HG02970 (cell line): ENCODE measurements around the gene NDFIP2.
"Not testable (repeated sequence)": the region's sequence is repeated elsewhere in the genome, so short reads cannot be mapped to it uniquely, and the experiment has no call there.

ENCODE experiments used
- ATAC-seq: cut with Tn5 transposase; IDR thresholded peaks from one replicate; pipeline ENCODE4 v1.9.1; 2021; ENCODE audit warnings: mild to moderate bottlenecking, moderate library complexity, moderate number of reproducible peaks; ENCODE audit not compliant: unreplicated experiment, low FRiP score

The NDFIP2 gene

DNA sequence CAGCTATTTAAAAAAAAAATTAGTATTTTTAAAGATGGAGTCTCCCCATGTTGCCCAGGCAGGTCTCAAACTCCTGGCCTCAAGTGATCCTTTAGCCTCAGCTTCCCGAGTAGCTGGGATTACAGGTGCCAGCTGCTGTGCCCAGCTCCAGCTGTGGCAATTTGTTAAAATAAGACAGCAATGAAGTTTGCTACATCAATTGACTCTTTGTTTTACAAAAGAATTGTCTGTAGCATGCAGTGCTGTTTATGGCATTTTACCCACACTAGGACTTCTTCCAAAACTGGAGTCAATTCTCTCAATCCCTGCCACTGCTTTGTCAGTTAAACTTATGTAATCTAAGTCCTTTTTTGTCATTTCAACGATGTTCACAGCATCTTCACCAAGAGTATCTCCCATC lies 49.3 kb downstream of the NDFIP2 start:
- no peak for ATAC-seq

DNA sequence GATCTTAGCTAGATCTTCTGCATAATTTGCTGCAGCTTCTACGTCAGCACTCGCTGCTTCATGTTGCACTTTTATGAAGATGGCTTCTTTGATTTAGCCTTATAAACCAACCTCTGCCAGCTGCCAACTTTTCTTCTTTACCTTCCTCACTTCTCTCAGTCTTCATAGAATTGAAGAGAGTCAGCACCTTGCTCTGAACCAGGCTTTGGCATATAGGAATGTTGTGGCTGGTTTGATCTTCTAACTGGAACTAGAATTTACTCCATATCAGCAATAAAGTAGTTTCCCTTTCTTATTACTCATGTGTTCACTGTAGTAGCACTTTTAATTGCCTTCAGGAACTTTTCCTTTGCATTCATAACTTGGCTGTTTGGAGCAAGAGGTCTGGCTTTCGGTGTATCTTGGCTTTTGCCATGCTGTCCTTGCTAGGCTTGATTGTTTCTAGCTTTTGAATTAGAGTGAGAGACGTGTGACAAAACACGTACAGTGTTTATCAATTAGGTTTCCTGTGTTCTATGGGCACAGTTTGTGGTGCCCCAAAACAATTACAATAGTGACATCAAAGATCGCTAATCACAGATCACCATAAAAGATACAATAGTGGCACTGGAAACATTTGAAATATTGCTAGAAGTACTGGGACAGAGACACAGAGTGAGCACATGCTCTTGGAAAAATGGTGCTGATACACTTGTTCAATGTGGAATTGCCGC lies 50.7 kb downstream of the NDFIP2 start:
- no peak for ATAC-seq

DNA sequence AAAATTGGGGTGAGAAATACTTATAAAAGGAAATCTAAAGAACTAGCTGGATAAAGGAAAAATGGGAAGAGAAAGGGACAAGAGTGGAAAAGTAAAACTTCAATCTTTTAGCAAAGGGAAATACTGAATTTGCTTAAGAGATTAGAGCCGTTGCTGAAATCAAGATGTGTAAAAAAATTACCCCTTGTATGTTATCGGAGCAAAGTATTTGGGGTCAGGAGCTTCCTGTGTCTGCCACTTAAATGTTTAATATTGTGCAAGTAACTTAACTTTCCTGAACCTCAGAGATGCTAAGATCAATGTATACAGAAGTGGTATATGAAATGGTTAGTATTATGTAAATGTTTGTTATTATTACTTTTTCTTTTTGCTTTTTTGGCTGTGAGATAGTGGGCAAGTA lies 51.6 kb downstream of the NDFIP2 start:
- no peak for ATAC-seq

DNA sequence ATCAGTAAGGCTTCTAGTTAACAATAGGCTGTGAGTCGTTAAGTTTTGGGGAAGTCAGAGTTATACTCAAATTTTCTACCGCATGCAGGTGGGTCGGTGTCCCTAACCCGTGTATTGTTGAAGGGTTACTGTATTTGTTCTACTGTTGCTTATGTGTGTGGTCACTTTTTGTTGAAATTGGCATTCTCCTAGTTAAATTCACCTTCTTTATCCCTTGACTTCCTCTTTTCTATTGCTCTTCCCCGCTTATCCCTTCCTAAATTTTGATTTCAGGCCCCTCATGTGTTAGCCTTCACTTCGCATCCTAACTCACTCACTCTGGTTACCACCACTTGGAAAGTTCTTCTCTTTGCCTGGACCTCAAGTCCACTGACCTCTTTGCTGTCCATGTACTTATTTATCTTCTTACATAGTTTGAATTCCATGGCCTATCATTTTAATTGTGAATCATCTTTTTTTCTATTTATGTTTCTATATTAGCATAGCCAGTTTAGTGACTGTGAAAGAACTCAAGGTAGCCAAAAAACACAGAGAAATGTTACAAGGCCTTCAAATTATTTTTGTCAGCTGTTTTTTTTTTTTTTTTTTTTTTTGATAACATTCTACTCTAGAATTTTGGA lies 52.9 kb downstream of the NDFIP2 start:
- ATAC-seq = no peak

DNA sequence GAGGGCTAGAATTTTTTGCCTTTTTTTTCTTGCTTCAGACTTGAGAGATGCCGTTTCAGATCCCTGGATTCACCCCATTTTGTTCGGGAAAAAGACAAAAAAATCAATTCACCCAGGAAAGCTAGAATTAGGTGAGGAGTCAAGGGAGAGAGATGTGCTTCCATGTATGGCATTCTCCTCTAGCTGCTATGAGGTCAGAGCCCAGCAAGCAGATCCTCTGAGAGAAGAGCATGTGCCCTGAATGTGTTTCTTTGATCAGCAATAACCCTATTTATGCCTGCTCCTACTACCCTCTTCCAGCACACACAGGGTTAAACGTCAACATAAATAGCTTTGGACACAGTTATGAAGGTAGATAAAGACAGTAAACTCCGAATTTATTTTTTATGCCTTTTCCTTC lies 53.6 kb downstream of the NDFIP2 start:
- no peak for ATAC-seq

DNA sequence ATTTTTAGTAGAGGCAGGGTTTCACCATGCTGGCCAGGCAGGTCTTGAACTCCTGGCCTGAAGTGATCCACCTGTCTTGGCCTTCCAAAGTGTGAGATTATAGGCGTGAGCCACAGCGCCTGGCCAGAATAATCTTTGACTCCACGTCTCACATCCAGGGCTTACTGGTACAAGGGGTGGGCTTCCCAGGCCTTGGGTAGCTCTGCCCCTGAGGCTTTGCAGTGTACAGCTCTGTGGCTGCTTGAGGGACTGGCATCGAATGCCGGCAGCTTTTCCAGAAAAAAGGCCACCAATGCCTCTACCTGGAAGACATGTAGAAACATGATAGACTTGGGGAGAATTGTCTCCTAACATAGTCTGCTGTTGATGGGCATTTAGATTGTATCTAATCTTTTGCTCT lies 57.8 kb downstream of the NDFIP2 start:
- ATAC-seq = no peak

DNA sequence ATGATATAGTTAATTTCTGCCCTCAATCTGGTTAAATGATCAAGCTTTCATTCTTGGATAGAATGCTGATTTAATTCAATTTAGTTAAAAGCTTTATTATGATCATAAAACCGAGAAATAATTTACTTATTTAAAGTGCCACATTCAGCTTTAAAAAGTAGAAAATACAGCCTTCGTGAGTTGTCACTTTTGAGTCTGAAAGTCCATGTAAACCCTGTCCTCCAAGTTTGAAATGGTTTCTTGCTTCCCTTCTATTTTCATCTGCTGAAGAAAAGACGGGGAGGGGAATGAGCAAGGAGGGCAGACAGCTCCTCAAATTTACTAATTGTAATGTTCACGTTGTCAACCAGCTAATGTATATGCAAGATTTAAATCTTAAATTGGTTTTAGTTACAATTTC lies 59.5 kb downstream of the NDFIP2 start:
- ATAC-seq = no peak

DNA sequence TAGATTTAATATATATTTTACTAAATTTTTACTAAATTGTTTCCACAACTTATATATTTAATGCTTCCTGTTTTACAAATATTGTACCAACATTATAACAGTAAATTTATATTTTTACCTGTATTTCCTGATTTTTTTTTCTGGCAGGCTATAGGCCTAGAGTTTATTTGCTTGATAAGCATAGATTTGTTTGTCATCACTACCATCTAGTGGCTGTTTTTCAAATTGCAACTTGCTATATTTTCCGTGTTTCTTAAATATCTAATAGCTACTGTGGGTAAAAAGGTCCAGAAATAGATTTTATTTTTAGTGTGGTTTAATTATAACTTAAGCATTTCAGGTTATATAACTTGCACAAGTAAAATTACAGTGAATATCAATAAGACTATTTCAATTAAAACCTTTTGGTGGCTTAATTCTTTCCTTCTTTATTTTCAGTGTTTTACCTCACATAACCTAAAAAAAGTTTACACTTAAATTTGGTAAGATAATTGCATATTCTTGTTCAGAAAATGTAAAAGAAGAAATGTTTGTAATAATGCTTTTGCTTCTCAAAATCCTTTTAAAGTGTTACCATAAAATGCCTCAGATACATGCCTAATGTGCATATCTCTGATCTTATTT lies 60.6 kb downstream of the NDFIP2 start:
- no peak for ATAC-seq

DNA sequence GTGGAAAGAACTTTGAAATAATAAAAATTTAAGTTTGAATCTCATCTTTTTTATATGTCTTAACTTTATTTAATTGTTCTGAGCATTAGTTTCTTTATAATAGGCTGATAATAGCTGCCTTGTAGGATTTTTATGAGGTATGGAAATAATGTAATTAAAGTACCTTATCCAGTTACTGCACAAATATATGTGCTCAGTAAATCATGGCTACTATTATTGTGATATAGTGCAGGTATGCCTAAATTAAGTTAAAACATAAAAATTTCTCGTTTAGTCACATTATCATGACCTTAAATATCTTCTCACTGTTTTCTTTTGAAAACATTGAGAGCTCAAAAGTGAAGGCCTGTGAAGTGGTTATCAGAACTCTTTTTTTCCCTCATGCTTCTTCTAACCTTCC lies 62.9 kb downstream of the NDFIP2 start:
- no peak for ATAC-seq

DNA sequence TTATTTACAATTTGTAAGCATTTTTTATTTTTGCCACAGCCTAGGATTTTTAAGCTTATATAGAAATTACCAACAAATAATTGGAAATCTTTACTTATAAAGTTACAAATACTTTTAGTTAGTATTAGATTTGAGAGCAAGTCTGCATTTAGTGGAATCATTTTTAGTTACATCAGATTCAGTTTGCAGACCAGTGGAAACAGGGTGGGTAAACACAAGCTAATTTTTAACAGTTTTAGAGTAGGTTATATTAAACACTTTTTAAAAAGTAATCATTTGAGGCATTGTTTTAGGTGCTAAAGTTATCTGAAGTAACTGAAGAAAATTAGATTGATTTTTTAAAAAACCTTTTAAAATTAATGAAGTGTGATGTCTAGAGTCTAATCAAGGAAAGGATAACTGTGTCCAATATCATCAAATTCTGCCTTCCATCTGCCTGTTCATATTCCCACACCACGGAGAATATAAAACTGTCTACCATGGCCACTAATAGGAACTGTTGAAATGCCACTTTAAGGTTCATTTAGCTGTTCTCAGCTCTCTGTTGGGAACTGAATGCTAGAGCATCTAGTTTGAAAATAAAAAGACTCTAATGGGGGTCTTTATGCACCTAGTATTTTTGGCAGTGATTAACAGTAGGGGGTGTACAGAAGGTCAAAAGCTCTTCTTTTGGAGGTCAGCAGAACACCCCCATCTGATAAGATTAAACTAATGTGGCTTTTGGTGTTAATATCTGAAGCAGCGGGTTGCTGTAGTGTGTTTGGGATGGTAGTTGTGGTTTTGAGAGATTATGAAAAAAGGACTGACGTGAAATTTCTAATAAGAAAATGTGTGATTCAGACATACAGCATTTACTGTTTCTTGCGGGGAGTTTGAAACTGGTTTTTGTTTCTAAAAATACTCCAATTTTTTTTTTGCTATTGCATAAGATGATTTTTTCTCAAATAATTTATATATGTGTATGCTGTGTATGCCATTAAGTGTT lies 66.5 kb downstream of the NDFIP2 start:
- no peak for ATAC-seq

DNA sequence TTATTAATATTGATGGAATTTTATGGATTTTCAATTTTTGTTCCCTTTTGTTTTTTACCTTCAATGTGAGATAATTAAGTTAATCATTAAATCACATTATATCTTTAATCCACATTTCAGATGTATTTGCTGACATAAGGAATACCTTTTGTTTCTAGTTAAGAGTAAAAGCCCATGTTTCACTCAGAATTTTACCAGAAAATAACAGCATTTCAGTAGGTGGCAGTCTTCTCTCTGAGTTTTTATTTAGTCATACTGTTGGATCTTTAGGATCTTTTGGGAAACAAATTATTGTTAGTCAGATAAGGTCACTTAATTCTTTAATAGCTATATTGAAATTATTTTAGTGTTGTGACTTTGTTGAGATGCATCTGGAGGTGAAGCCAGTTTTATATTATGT lies 67.9 kb downstream of the NDFIP2 start:
- ATAC-seq = no peak

DNA sequence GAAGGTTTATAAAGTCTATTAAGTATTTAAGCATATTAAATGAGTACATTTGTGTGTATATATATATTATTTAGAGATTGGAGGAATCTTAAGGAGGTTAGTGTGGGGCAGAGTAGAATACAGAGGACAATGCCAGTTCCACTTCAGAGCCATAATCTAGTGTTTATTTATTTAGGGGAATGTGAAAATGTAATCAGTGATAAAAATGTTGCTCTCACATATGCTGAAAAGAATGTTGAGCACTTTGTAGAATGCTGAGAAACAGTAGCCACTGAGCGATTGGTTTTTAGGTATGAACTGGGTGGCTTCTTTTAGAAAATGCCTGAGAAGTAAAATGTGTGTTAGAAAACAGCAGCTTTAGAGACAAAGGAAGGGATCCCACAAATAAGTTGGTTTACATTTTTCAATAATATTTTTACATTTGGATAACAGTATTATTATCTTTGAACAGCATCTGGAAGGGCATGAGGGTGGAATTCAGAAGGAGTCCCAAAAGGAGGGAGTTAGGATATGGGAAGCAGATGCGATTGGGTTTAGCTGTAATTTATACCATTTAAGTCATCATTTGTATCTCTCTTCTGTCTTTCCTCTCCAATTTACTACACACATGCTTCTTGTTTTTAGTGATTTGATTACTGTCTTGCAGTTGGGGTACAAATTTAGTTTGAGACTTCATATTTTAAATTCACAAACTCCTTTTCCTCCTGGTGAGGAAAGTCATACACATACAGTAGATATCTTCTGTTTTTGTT lies 68.6 kb downstream of the NDFIP2 start:
- no peak for ATAC-seq

DNA sequence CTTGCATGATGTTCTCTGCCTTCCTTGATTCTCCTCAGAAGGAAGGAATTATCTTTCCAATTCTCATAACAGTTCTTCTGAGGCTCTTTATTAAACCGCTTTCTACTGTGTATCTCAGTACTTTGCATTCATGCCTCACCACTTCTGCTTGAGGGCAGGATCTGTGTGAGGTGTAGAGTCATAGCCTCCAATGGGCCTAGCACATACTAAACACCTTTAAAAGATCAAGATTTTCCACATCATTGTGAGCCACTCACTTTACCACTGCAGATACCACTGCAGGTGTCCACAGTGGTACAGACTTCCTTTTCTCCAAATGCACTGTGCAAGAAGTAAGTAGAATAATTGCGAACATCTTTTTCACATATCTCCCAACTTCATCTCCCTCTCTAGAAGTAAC lies 76.7 kb downstream of the NDFIP2 start:
- no peak for ATAC-seq

DNA sequence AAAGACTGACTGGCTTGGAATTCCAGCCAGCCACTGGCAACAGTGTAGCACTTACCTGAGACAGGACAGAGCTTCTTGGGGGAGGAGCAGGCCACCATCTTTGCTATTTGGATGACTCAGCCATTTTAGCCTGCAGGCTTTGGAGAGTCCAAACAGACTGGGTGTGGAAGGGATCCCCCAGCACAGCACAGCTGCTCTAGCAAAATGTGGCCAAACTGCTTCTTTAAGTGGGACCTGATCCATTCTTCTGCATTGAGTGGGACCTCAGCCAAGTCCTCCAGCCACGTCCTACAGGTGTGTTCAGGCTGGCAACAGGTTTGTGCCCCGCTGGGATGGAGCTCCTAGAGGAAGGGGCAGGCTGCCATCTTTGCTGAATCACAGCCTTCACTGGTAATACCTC lies 80.0 kb downstream of the NDFIP2 start:
- ATAC-seq = no peak

DNA sequence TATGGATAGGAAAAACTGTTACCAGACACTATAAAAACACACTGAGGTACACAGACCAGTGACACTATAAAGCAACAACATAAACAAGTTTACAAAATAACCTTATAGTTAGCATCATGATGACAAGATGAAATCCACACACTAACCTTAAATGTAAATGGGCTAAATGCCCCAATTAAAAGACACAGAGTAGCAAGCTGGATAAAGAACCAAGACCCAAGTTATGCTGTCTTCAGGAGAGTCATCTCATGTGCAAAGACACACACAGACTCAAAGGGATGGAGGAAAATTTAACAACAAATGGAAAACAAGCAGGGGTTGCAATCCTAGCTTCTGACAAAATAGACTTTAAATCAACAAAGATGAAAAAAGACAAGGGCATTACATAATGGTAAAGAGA lies 81.6 kb downstream of the NDFIP2 start:
- ATAC-seq = no peak

DNA sequence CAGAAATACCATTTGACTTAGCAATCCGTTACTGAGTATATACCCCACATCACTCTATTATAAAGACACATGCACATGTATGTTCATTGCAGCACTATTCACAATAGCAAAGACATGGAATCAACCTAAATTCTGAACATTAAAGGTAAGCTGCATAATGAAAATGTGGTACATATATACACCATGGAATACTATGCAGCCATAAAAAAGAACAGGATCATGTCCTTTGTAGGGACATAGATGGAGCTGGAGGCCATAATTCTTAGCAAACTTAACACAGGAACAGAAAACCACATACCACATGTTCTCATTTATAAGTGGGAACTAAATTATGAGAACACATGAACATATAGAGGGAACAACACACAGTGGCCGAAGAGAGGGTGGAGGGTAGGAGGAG lies 85.2 kb downstream of the NDFIP2 start:
- ATAC-seq = no peak

DNA sequence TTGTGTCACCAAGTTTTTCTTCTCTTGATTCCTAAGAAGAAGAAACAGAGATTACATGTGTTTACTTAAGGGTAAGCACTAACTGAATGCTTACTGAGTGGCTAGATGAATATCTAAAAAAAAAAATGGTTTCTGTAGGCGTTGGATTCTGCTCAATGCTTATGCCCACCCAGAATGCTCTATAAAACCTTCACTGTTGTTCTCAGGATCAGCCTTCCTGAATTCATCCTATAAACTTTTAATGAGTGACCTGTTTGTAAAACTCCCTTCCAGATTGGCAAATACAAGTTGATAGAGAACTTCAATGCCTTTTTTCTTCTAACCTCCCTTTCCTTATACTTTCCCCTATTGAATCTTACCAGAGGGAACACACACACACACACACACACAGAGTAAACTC lies 90.2 kb downstream of the NDFIP2 start:
- no peak for ATAC-seq

DNA sequence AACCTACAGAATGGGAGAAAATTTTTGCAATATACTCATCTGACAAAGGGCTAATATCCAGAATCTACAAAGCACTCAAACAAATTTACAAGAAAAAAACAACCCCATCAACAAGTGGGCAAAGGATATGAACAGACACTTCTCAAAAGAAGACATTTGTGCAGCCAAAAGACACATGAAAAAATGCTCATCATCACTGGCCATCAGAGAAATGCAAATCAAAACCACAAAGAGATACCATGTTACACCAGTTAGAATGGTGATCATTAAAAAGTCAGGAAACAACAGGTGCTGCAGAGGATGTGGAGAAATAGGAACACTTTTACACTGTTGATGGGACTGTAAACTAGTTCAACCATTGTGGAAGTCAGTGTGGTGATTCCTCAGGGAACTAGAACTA lies 92.9 kb downstream of the NDFIP2 start:
- not testable (repeated sequence) for ATAC-seq

DNA sequence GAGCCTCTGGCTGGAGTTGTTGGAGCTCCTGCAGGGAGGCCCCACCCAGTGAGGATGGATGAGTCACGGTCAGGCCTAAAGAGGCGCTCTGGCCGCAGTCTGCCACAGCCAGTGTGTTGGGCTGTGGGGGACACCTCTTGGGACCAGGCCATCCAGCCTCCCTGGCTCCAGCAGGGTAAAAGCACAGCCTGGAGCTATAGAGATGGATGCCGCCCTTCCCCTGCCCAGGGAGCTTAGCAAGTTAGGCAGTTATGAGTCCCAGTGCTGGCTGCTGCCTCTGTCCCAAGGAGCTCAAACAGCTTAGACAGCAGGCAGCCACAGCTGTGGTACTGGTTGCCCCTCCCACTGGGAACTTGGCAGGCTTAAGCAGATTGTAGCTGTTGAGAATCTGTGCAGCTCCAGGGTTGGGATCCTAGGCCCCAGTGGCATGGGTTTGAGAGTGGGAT lies 100.9 kb downstream of the NDFIP2 start:
- ATAC-seq = no peak

DNA sequence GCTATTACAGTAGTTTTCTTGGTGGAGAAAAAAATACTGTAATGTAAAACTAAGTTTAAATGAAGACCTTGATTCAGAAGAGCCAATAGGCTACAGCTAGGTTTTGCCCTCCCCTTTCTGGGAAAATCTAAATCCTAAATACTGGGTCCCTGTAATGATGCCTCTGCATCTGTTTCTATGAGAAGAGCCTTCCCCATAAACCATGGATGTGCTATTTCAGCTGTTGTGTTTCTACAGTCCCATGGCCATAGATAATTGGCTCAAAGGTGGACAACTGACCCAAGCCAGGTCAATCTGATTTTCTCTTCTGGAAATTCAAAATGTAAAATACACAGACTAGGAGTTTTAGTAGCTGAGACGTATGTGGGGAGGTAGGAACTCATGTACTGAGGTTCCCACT lies 101.9 kb downstream of the NDFIP2 start:
- ATAC-seq = no peak
